HG02623 (cell line): Measurements from ENCODE around the gene HPCA.

Source experiments
- ATAC-seq: cut with Tn5 transposase; IDR thresholded peaks from one replicate; pipeline ENCODE4 v1.9.1; 2021; ENCODE audit warnings: moderate library complexity; ENCODE audit not compliant: unreplicated experiment

The HPCA gene

DNA sequence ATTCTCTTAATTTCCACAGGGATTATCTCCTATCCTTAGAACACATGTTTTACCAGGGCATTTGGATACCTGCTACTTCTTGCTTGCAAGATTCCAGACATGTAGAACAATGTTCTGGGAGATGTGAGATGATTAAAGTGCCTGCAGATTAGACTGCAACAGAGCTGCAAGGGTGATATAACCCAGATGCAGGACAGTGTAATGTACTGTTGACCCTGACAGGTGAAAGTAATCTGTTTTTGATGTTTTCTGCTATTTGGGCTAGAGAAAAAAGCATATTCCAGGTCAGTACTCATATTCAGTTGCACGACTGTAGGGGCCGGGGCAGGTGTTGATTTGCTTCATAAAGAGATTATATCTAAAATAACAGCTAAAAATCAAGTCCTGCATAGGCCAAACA, 42.0 kb downstream of the HPCA start:
- ATAC-seq = no peak

DNA sequence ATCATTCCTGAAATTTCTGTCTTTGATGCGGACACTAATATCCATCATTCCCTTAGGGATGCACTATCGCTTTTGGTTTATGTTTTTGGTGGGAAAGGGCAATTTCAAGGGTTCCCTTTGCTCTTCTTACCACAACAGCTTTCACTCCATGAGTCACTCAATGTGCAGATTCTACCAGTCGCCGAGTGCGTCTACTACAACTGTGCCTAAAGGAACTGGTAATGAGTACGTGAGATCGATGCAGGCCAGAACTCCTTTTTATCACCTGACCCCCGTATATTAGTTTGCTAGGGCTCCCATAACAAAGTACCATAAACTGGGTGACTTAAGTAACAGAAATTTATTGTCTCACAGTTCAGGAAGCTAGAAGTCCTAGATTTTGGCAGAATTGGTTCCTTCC, 42.4 kb downstream of the HPCA start:
- no peak for ATAC-seq

DNA sequence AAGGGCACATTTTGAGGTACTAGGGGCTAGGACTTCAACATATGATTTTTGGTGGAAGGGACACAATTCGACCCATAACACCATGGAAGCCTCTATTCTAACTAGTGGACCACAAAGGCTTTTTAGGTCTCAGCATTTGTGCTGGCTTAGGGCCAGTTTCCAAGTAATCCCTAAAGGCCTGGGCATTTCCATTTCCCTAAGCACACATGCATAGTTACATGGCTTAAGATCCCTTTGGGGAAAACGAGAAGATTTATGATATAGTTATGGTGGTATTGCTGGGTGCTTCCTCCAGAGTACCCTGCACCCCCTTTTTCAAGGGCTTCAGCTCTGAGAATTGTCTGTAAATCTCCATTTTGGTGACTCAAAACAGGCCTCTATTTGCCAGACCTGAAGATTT, 43.1 kb downstream of the HPCA start:
- ATAC-seq = no peak

DNA sequence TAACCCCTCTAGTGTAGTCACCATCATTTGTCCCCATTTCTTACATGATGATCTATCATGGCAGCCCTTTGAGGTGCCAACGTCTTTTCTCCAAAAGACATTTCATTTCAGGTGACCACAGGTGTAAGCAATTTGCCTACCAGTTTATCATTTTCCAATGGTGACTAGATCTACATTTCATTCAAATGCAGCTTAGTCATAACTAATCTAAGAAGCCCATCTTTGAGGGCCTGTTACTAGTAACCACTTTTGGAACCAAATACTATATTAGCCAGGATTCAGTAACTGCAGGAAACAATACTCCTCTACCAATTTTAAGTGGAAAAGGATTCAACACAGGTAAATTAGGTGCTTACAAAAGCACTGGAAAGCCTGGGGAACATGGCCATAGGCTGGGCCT, 45.5 kb downstream of the HPCA start:
- no peak for ATAC-seq

DNA sequence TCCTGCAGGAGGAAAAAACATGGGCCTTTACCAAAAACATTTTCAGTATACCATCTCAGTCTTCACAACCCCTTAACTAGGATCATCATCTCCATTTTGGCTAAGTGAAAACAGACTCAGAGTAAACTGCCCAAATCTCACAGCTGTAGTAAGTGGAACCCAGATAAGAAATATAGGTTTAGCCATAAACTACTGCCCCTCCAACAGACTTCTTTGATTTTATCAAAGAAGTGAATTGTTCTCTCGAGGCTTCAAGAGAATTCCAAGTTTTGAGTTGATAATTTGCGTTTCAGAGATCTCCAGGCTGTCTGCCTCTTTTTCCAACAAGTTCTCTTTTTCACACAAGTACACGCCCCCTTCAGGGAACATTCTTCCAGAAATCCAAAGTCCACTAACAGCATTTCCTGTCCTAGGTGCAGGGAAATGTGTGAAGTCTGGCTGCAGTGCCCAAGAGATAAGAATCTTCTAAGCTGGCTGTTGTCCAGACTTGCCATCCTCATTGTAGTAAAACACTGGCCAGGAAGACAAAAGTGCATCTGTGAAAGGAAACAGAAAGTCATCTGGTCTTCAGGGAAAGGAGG, 47.5 kb downstream of the HPCA start:
- ATAC-seq = no peak

DNA sequence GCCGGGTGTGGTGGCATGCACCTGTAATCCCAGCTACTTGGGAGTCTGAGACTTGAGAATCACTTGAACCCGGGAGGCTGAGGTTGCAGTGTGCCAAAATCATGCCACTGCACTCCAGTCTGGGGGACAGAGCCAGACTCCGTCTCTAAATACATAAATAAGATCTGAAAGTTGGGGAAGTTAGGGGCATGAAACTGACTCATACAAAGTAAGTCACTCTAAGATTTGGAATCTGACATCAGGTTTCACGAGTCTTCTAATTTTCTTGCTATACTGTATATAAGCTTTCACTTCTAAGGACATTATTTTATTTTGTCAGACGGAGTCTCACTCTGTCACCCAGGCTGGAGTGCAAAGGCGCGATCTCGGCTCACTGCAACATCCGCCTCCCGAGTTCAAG, 48.2 kb downstream of the HPCA start:
- no peak for ATAC-seq

DNA sequence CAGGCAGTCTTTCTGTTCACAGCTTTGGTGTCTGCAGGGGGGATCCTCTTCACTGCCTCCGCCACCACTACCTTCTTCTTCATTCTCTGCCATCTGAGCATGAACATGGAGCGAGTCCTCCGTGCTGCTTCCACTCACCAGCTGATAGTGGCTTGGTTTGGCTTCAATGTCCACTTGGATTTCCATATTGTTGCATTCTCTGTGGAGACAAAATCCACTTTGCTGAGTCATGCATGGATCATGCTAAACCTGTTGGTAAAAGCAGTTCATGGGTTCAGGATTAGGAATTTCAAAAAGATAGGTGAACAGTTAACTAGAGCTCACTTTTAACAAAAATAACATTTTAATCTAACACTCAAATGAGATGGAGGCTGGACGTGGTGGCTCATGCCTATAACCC, 50.8 kb downstream of the HPCA start:
- ATAC-seq = no peak

GRCh38 chr1:32939655-32940371, 53.5 kb downstream of the HPCA start:
- no peak for ATAC-seq

- ATAC-seq = no peak
These were observed 57.9 kb downstream of the HPCA start for GRCh38 chr1:32944180-32944579.
